ENCODE data around the gene TAF4.

TAF4 gene

GRCh38 chr20:61924858-61925554, 140.7 kb downstream of the TAF4 start:
- TF ChIP-seq CTCF (IDR thresholded peaks at IDR 0.05; ENCODE audit: insufficient read depth, low read depth, low read length, missing control alignments): no peak
- H3K4me3 ChIP-seq (ENCODE audit: low read length): no peak overlapping the region
- no peak for DNase-seq (ENCODE audit: low read depth)

Measured in epithelial cell of esophagus (primary cell).